ENCODE results near the gene NTSR2.

GRCh38 chr2:11680182-11680900 lies 10.3 kb upstream of the NTSR2 start:
- TF ChIP-seq EP300 (IDR thresholded peaks at IDR 0.05) (no peak), POLR2A (IDR thresholded peaks at IDR 0.05) (no peak)

Data from ovary (tissue), 1 donor.